ENCODE measurements around the gene FBN2. TPM values are rescaled to one million over a fixed set of nuclear protein-coding genes. Genes with fewer than 3 reads are reported as not detected.
A peak's percentile ranks its signal among the peaks of the same experiment; 100 is the strongest.

FBN2 gene
- total and polyA plus RNA-seq, 9 of the 15 experiments (the other 6 are each of a cell fraction or from before 2014, with no cell fraction given), result 0.01 to 0.09 TPM; not detected in 7

GRCh38 chr5:128522336-128522735, 15.7 kb downstream of the FBN2 start:
- POLR2A ChIA-PET, result no interaction called here
- ATAC-seq (no peak), DNase-seq (ENCODE audit: extremely low read depth in 1 of 4, low spot score in 3 of 4) (no peak), FAIRE-seq (no peak)
- H3K36me3 ChIP-seq (ENCODE audit: control insufficient read depth, insufficient read depth, low read length), result no peaks in the 10 kb centered on the region
- no TSS peak for BruUV-seq (replicated peaks)
- no peaks in the 10 kb centered on the region for H3K4me1 ChIP-seq (replicated peaks in 1 of 2; ENCODE audit: control insufficient read depth in 2 of 2, insufficient read depth in 2 of 2, low read length in 2 of 2)
- no peak overlapping the region for H3K9ac ChIP-seq (ENCODE audit: insufficient read depth in 1 of 2, low read depth in 2 of 2, low read length in 2 of 2)
- CTCF ChIA-PET (ENCODE audit: low intra/inter-chr PET ratio), result no interaction called here
- no peaks in the 10 kb centered on the region for H3K27me3 ChIP-seq (ENCODE audit: control insufficient read depth in 2 of 2, insufficient read depth in 2 of 2, low read length in 2 of 2)
- TF ChIP-seq E2F5 (CRISPR knock-in tag; IDR thresholded peaks at IDR 0.05), result no peak
- no peak for TF ChIP-seq SMARCC2 (IDR thresholded peaks at IDR 0.05; ENCODE audit: low read depth)
- TF ChIP-seq ZNF668 (CRISPR knock-in tag; IDR thresholded peaks at IDR 0.05), result no peak
- no peaks in the 10 kb centered on the region for H3K9me1 ChIP-seq (ENCODE audit: control insufficient read depth, insufficient read depth, low read length)
- intact Hi-C loops (cut with micrococcal nuclease) (no loop called here), in situ Hi-C loops (cut with MboI) (no loop called here)
- H3K27ac ChIP-seq (ENCODE audit: extremely low read depth, low read depth, low read length), result no peak overlapping the region
- H3K9me3 ChIP-seq (replicated peaks; ENCODE audit: control insufficient read depth, insufficient read depth, low read depth, low read length), result no peaks in the 10 kb centered on the region
- no peak overlapping the region for H3K4me3 ChIP-seq
- H4K20me1 ChIP-seq (replicated peaks; ENCODE audit: control insufficient read depth, insufficient read depth, low read length), result no peaks in the 10 kb centered on the region
- no peaks in the 10 kb centered on the region for H3K79me2 ChIP-seq (ENCODE audit: control insufficient read depth, insufficient read depth, low read length)
- 0% methylated on average over 5 of the region's 5 CpGs for WGBS (ENCODE audit: insufficient coverage, low coverage, missing lambda C conversion rate)
- no peak overlapping the region for H2AFZ ChIP-seq (ENCODE audit: low read depth, low read length)
- no peak overlapping the region for H3K4me2 ChIP-seq (ENCODE audit: insufficient read depth, low read length)

- in situ Hi-C loops (cut with MboI), result no loop called here
- no peak for DNase-seq (ENCODE audit: extremely low read depth in 1 of 4, low spot score in 3 of 4)
- Histone ChIP-seq H3K79me2 (ENCODE audit: control insufficient read depth, insufficient read depth, low read length) (no peaks in the 10 kb centered on the region), H3K4me1 (replicated peaks in 1 of 2; ENCODE audit: control insufficient read depth in 2 of 2, insufficient read depth in 2 of 2, low read length in 2 of 2) (no peaks in the 10 kb centered on the region), H3K4me3 (no peak overlapping the region), H3K4me2 (ENCODE audit: insufficient read depth, low read length) (no peak overlapping the region), H3K27me3 (ENCODE audit: control insufficient read depth in 2 of 2, insufficient read depth in 2 of 2, low read length in 2 of 2) (no peaks in the 10 kb centered on the region), H3K9me1 (ENCODE audit: control insufficient read depth, insufficient read depth, low read length) (no peaks in the 10 kb centered on the region), H2AFZ (ENCODE audit: low read depth, low read length) (no peak overlapping the region), H3K27ac (ENCODE audit: extremely low read depth, low read depth, low read length) (no peak overlapping the region), H4K20me1 (replicated peaks; ENCODE audit: control insufficient read depth, insufficient read depth, low read length) (no peaks in the 10 kb centered on the region), H3K9me3 (replicated peaks; ENCODE audit: control insufficient read depth, insufficient read depth, low read depth, low read length) (no peaks in the 10 kb centered on the region), H3K36me3 (ENCODE audit: control insufficient read depth, insufficient read depth, low read length) (no peaks in the 10 kb centered on the region), H3K9ac (ENCODE audit: insufficient read depth in 1 of 2, low read depth in 2 of 2, low read length in 2 of 2) (no peak overlapping the region)
- WGBS (ENCODE audit: insufficient coverage, low coverage, missing lambda C conversion rate), result 0% methylated on average over 1 of the region's 1 CpG
- no peak for ATAC-seq
- BruUV-seq (replicated peaks), result no TSS peak
- FAIRE-seq, result no peak
- POLR2A ChIA-PET, result no interaction called here
- CTCF ChIA-PET (ENCODE audit: low intra/inter-chr PET ratio), result no interaction called here
- intact Hi-C loops (cut with micrococcal nuclease), result no loop called here
- TF ChIP-seq CCNT2 (IDR thresholded peaks at IDR 0.05; ENCODE audit: borderline replicate concordance, extremely low read depth, insufficient read length, low read depth, low read length), result no peak
- peak; percentile 56; the same call in 1 of the 2 replicates for TF ChIP-seq MAFK (IDR thresholded peaks at IDR 0.05; ENCODE audit: low read length)
- peak; percentile 61 for TF ChIP-seq C11orf30 (IDR thresholded peaks at IDR 0.05; ENCODE audit: low read depth)
- no peak for TF ChIP-seq ADNP (tag; IDR thresholded peaks at IDR 0.05)
- no peak for TF ChIP-seq SRF (CRISPR knock-in tag; IDR thresholded peaks at IDR 0.05)
- no peak for TF ChIP-seq ZNF717 (CRISPR knock-in tag; IDR thresholded peaks at IDR 0.05)
- no peak for TF ChIP-seq E2F5 (CRISPR knock-in tag; IDR thresholded peaks at IDR 0.05)
- no peak for TF ChIP-seq GABPB1 (CRISPR knock-in tag; IDR thresholded peaks at IDR 0.05)
- peak; percentile 81 for TF ChIP-seq ZNF316 (IDR thresholded peaks at IDR 0.05)
- no peak for TF ChIP-seq ARNT (IDR thresholded peaks at IDR 0.05)
- TF ChIP-seq MAFF (IDR thresholded peaks at IDR 0.05; ENCODE audit: low read length), result peak; percentile 53; the same call in 1 of the 2 replicates
- TF ChIP-seq MAFG (tag; conservative IDR thresholded peaks at IDR 0.05), result peak; percentile 65
- no peak for TF ChIP-seq POLR3A (IDR thresholded peaks at IDR 0.05; ENCODE audit: borderline replicate concordance, extremely low read depth, insufficient read depth, insufficient read length)
Observed at GRCh38 chr5:128519827-128520226, 18.2 kb downstream of the FBN2 start.
